Measurements from ENCODE around the gene PTGES. TPM values are rescaled to one million over a fixed set of nuclear protein-coding genes. Genes with fewer than 3 reads are reported as not detected.

The PTGES gene
- total and polyA plus RNA-seq, 2 experiments from 2014 or later: 2.8 to 3.6 TPM

GRCh38 chr9:129748249-129748648 is 4.6 kb downstream of the PTGES start:
- H3K27ac Mint-ChIP-seq: no peak overlapping the region
- no peak overlapping the region for H3K4me3 ChIP-seq
- peaks cover 9% of the 10 kb centered on the region for H3K4me1 ChIP-seq (ENCODE audit: insufficient read depth)
- no peaks in the 10 kb centered on the region for H3K36me3 ChIP-seq (ENCODE audit: insufficient read depth)
- no peak overlapping the region for H3K4me3 Mint-ChIP-seq
- H3K27ac ChIP-seq (ENCODE audit: low read depth): no peak overlapping the region
- H3F3A ChIP-seq (replicated peaks; ENCODE audit: low read depth): 0 out of 2 replicates have a peak, but pooled peaks cover 1% of the 10 kb centered on the region
- H3K4me2 ChIP-seq: no peak overlapping the region
- no peak for ATAC-seq
- peaks cover 14% of the 10 kb centered on the region for H3K27me3 Mint-ChIP-seq (ENCODE audit: insufficient read depth, low read depth, poor library complexity)
- H3K4me1 Mint-ChIP-seq: peaks cover 15% of the 10 kb centered on the region
- no peaks in the 10 kb centered on the region for H3K9me3 Mint-ChIP-seq
- no peak for DNase-seq (ENCODE audit: low spot score)
- H4K20me1 ChIP-seq (replicated peaks; ENCODE audit: insufficient read depth): no peaks in the 10 kb centered on the region
- no peaks in the 10 kb centered on the region for H3K79me2 ChIP-seq (replicated peaks; ENCODE audit: insufficient read depth)
- H2AFZ ChIP-seq: no peak overlapping the region
- TF ChIP-seq ZNF114 (CRISPR knock-in tag; IDR thresholded peaks at IDR 0.05) (no peak), ETS1 (IDR thresholded peaks at IDR 0.05) (no peak), EZH2 (IDR thresholded peaks at IDR 0.05; ENCODE audit: low read depth, unreplicated experiment) (no peak), EZH2phosphoT487 (IDR thresholded peaks at IDR 0.05; ENCODE audit: unreplicated experiment) (no peak), POLR2AphosphoS5 (IDR thresholded peaks at IDR 0.05; ENCODE audit: low read depth) (no peak), REST (IDR thresholded peaks at IDR 0.05; ENCODE audit: unreplicated experiment) (no peak), ZNF331 (CRISPR knock-in tag; IDR thresholded peaks at IDR 0.05; ENCODE audit: low read depth) (no peak)
- H3K9me2 ChIP-seq (ENCODE audit: insufficient read depth): no peaks in the 10 kb centered on the region
- H3K36me3 Mint-ChIP-seq (ENCODE audit: low read depth): no peaks in the 10 kb centered on the region
- H3K27me3 ChIP-seq (ENCODE audit: insufficient read depth): no peaks in the 10 kb centered on the region

- Histone ChIP-seq H3K4me3 (no peak overlapping the region), H4K20me1 (replicated peaks; ENCODE audit: insufficient read depth) (no peaks in the 10 kb centered on the region), H3K27me3 (ENCODE audit: insufficient read depth) (no peaks in the 10 kb centered on the region), H3K27ac (ENCODE audit: low read depth) (no peak overlapping the region), H3K79me2 (replicated peaks; ENCODE audit: insufficient read depth) (no peaks in the 10 kb centered on the region), H3K36me3 (ENCODE audit: insufficient read depth) (no peaks in the 10 kb centered on the region), H3F3A (replicated peaks; ENCODE audit: low read depth) (no peaks in the 10 kb centered on the region), H2AFZ (no peak overlapping the region), H3K9me2 (ENCODE audit: insufficient read depth) (no peaks in the 10 kb centered on the region), H3K4me1 (ENCODE audit: insufficient read depth) (no peaks in the 10 kb centered on the region), H3K4me2 (no peak overlapping the region)
- Mint-ChIP-seq H3K9me3 (no peaks in the 10 kb centered on the region; the same call in 2 of the 3 replicates), H3K27me3 (ENCODE audit: insufficient read depth, low read depth, poor library complexity) (peaks cover 9% of the 10 kb centered on the region), H3K36me3 (ENCODE audit: low read depth) (no peaks in the 10 kb centered on the region), H3K4me3 (no peak overlapping the region), H3K4me1 (no peaks in the 10 kb centered on the region), H3K27ac (no peak overlapping the region)
- TF ChIP-seq EZH2phosphoT487 (IDR thresholded peaks at IDR 0.05; ENCODE audit: unreplicated experiment): no peak
- TF ChIP-seq STAT1 (IDR thresholded peaks at IDR 0.05; ENCODE audit: unreplicated experiment): no peak
- no peak for TF ChIP-seq ETS1 (IDR thresholded peaks at IDR 0.05)
- TF ChIP-seq EZH2 (IDR thresholded peaks at IDR 0.05; ENCODE audit: low read depth, unreplicated experiment): no peak
- no peak for TF ChIP-seq ZNF331 (CRISPR knock-in tag; IDR thresholded peaks at IDR 0.05; ENCODE audit: low read depth)
- no peak for ATAC-seq
- DNase-seq (ENCODE audit: low spot score): no peak
These were observed 6.6 kb downstream of the PTGES start for GRCh38 chr9:129746092-129746777.

Data from GM23338 (cell line).